Adrenal gland (tissue), 12 donors: Measurements from ENCODE around the gene TEX13D. TPM values are rescaled to one million over a fixed set of nuclear protein-coding genes. Genes with fewer than 3 reads are reported as not detected.

Experiments
- DNase-seq, 7 donors: peaks; one replicate each; pipeline ENCODE4 v3.0.0-alpha.2; 2019 to 2020
- H3K27ac ChIP-seq, 5 donors: fragments of 200-600 bp; sonication (generic) in 4 of 5; 1 replicate in 3 of 5; 2 replicates in 2 of 5; pipeline versions ENCODE4 v1.5.1 to v1.8.0; 2016 to 2020; ENCODE audit warnings: mild to moderate bottlenecking in 1 of 5
- H3K27me3 ChIP-seq: fragments of 200-600 bp; 2 replicates; pipeline ENCODE4 v1.8.0; 2021
- H3K36me3 ChIP-seq, 2 donors: fragments of 200-600 bp; replicated peaks in 1 of 2; 1 replicate in 1 of 2; 2 replicates in 1 of 2; pipeline versions ENCODE4 v1.5.1 to v1.8.0; 2018 to 2022
- H3K4me1 ChIP-seq, 2 donors: fragments of 200-600 bp; replicated peaks in 1 of 2; 1 replicate in 1 of 2; 2 replicates in 1 of 2; pipeline versions ENCODE4 v1.5.1 to v1.8.0; 2018 to 2021
- H3K4me3 ChIP-seq, 4 donors: fragments of 200-600 bp; sonication (generic) in 3 of 4; one replicate each; pipeline ENCODE4 v1.5.1; 2016 to 2018
- H3K9me3 ChIP-seq, 3 donors: fragments of 200-600 bp; sonication (generic) in 1 of 3; replicated peaks in 1 of 3; 1 replicate in 2 of 3; 2 replicates in 1 of 3; pipeline versions ENCODE4 v1.5.1 to v1.8.0; 2016 to 2021
- CTCF ChIP-seq, 6 experiments: fragments of 450-650 bp in 4 of 6; fragments of 200-600 bp in 2 of 6; sonication (generic) in 1 of 6; IDR thresholded peaks; 1 replicate in 5 of 6; 2 replicates in 1 of 6; pipeline versions ENCODE4 v1.5.1 to v1.8.0; 2016 to 2021; ENCODE audit warnings: antibody characterized with exemption in 6 of 6, mild to moderate bottlenecking in 2 of 6, moderate library complexity in 1 of 6
- POLR2A ChIP-seq, 2 donors: fragments of 450-650 bp; IDR thresholded peaks; one replicate each; pipeline ENCODE4 v1.6.1; 2017; ENCODE audit warnings: antibody characterized with exemption in 2 of 2, mild to moderate bottlenecking in 2 of 2, moderate library complexity in 1 of 2
- WGBS, 4 donors: extraction: QIAGEN DNeasy Blood & Tissue Kit in 2 of 4; methylation state at CpG; one replicate each; pipeline versions ENCODE4 v1.1.5 to v1.1.7; 2013 to 2017; 5-methylcytosine and 5-hydroxymethylcytosine counted together
- intact Hi-C, 2 donors: fragments of 100-400 bp; cut with DNase I; formaldehyde crosslinking; loops; one replicate each; pipeline versions ENCODE4 v1.14.1 to v1.15.0; 2022 to 2023
- polyA plus RNA-seq, 3 donors: library from polyadenylated mRNA; stranded (reverse); fragments of 200-250 nt in 2 of 3; fragments of 350-450 nt in 1 of 3; fragmentation: Illumina TruSeq in 1 of 3; extraction: RNeasy Lipid Tissue Mini Kit (QIAGEN cat#74804) in 1 of 3; gene quantifications; one replicate each; pipeline ENCODE4 v1.2.3, GENCODE V29; 2013 to 2014
- total RNA-seq, 9 donors: library from RNA; depleted of rRNA in 4 of 9; stranded (reverse); fragments of >200 nt in 4 of 9; fragments of 120-200 nt in 1 of 9; fragmentation: NEBNext Ultra II Directional in 1 of 9; extraction: Animal tissue kit (Norgen Biotek cat#: 25700) in 1 of 9; gene quantifications; one replicate each; pipeline versions ENCODE4 v1.1.0 to v1.2.4, GENCODE V29; 2013 to 2023
- donor health status: healthy with polysubstance abuse.
- donor health status: Bipolar disorder and iron deficiency.
- donor health status: DM: yes; HTN: yes; CAD: no.
- donor health status: DM: no; HTN: no; CAD: no.
- donor health status: DM: no; HTN: no; CAD: no.
- donor health status: DM: yes; HTN: yes; CAD: no.

Gene TEX13D
- total and polyA plus RNA-seq, 12 donors = not detected

- intact Hi-C loops = no loop called here
- Histone ChIP-seq H3K36me3 (no peaks in the 10 kb centered on the region), H3K9me3 (no peaks in the 10 kb centered on the region), H3K4me1 (no peaks in the 10 kb centered on the region), H3K4me3 (no peak overlapping the region), H3K27ac (no peak overlapping the region), H3K27me3 (no peaks in the 10 kb centered on the region)
- no peak for DNase-seq
- TF ChIP-seq CTCF (IDR thresholded peaks at IDR 0.05) (no peak), POLR2A (IDR thresholded peaks at IDR 0.05) (no peak)
- WGBS, 4 donors = 51 to 63% (median 59%) methylated on average over 4 of the region's 4 CpGs
Measured at GRCh38 chrX:124300405-124300804, 32.1 kb upstream of the TEX13D start.

DNA sequence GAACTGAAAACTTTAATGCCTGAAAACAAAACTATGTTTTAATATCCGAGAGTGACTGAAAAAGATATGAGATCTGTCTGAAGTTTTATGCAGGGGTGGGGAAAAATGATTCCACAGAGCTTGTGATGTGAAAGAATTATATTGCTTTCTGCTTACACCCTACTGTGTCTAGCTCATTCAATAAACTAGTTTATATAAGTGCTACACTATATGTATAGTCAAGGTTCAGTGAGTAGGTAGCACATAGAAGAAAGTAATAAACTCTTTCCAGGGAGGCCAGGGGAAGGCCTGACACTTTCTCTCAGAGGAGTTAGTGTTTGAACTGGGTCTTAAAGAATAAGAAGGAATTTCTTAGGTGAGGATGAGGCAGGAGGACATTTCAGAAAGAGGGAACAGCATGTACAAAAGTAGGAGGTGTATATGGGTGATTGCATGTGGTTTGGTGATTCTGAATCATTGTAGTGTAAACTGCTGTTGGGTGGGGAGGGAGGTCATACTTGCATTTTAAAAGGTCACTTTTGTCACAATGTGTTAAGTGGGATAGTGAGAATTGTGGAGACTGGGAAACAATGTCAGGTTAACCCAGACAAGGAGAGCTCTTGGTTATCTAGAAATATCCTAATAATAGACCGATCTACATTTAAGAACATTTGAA, 25.1 kb upstream of the TEX13D start:
- Histone ChIP-seq H3K9me3 (no peaks in the 10 kb centered on the region), H3K4me1 (no peaks in the 10 kb centered on the region), H3K27ac (no peak overlapping the region), H3K27me3 (no peaks in the 10 kb centered on the region), H3K36me3 (no peaks in the 10 kb centered on the region), H3K4me3 (no peak overlapping the region)
- no peak for DNase-seq
- WGBS, 4 donors = 55 to 65% (median 62%) methylated on average over 2 of the region's 2 CpGs
- TF ChIP-seq POLR2A (IDR thresholded peaks at IDR 0.05) (no peak), CTCF (IDR thresholded peaks at IDR 0.05) (no peak)
- intact Hi-C loops = no loop called here

DNA sequence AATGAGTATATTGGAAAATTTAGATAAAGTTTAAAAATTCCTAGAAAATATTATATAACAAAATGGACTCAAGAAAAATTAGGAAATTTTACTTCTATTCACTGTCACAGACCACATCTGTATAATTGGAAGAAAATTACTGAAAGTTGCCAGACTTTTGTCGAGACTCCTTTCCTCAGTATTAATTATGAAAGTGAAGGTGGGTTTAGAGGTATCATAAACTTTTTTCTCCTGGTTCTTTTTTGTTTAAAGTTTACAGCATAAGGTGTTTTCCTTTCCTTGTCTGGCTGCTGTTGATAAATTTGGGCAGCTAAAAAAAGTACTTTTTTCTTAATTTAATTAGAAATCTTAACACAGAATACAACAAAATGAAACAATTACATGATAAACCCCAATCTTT, 6.7 kb upstream of the TEX13D start:
- no peak for DNase-seq
- no peaks in the 10 kb centered on the region for H3K36me3 ChIP-seq
- no peak overlapping the region for H3K4me3 ChIP-seq
- TF ChIP-seq CTCF (IDR thresholded peaks at IDR 0.05) (no peak), POLR2A (IDR thresholded peaks at IDR 0.05) (no peak)
- 73 to 76% (median 74%) methylated on average over 1 of the region's 1 CpG for WGBS, 4 donors
- intact Hi-C loops = no loop called here
- H3K27ac ChIP-seq = no peak overlapping the region
- no peaks in the 10 kb centered on the region for H3K4me1 ChIP-seq
- no peaks in the 10 kb centered on the region for H3K9me3 ChIP-seq
- peaks cover 3% of the 10 kb centered on the region for H3K27me3 ChIP-seq

DNA sequence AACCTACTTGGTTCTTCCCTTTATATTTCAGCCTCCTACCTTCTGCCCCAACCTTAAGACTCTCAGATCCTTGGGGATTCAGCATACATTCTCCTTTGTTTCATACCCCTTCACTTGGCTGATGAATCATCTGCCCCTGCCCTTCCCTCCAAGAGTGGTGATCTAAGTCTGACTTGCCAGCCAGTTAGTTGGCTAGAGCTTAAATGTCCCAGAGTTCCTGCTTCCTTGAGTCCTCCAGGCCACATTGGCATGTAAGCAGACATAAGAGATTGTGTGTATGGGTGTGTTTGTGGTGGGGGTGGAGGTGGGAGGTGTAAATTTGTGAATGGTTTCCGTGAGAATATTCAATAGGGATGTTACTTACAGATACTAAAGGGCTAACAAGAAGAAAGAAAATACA, 3.7 kb upstream of the TEX13D start:
- intact Hi-C loops = no loop called here

More for the DNA sequence above, 3.7 kb upstream of the TEX13D start:
- Histone ChIP-seq H3K9me3 (no peaks in the 10 kb centered on the region), H3K4me3 (no peak overlapping the region), H3K27ac (no peak overlapping the region), H3K27me3 (peaks cover 3% of the 10 kb centered on the region), H3K36me3 (no peaks in the 10 kb centered on the region), H3K4me1 (no peaks in the 10 kb centered on the region)
- WGBS, 4 donors = 46 to 88% (median 77%) methylated on average over 1 of the region's 1 CpG
- TF ChIP-seq POLR2A (IDR thresholded peaks at IDR 0.05) = no peak
- no peak for TF ChIP-seq CTCF (IDR thresholded peaks at IDR 0.05)
- DNase-seq = no peak
